WTC11 (cell line): ENCODE measurements around the gene MACROD2.

Experiments
- CBFB ChIP-seq: sonication (generic); formaldehyde crosslinking; IDR thresholded peaks from 2 replicates; pipeline ENCODE4 v1.8.1; 2022; ENCODE audit warnings: mild to moderate bottlenecking, low read depth, missing genetic modification reagents
- GRHL2 ChIP-seq: fragments of 250-450 bp; sonication (Bioruptor Pico); IDR thresholded peaks from 2 replicates; pipeline ENCODE4 v1.8.0; 2022; ENCODE audit warnings: mild to moderate bottlenecking, moderate library complexity; ENCODE audit not compliant: insufficient replicate concordance, severe bottlenecking
- JUN ChIP-seq: sonication (generic); formaldehyde crosslinking; IDR thresholded peaks from 2 replicates; pipeline ENCODE4 v1.8.0; 2023; ENCODE audit warnings: mild to moderate bottlenecking, missing genetic modification reagents
- NR2C2 ChIP-seq: sonication (generic); formaldehyde crosslinking; IDR thresholded peaks from 2 replicates; pipeline ENCODE4 v1.8.0; 2022; ENCODE audit warnings: mild to moderate bottlenecking, missing genetic modification reagents
- TP53 ChIP-seq: sonication (generic); formaldehyde crosslinking; IDR thresholded peaks from 2 replicates; pipeline ENCODE4 v1.8.1; 2023; ENCODE audit warnings: mild to moderate bottlenecking, missing genetic modification reagents
- TF ChIP-seq, protein P1 (sequence below): fragments of 200-600 bp; IDR thresholded peaks from 2 replicates; pipeline ENCODE4 v1.8.0; 2022; ENCODE audit warnings: antibody characterized with exemption
- TF ChIP-seq, protein P2 (sequence below): sonication (generic); formaldehyde crosslinking; IDR thresholded peaks from 2 replicates; pipeline ENCODE4 v1.8.0; 2022; ENCODE audit warnings: mild to moderate bottlenecking, missing genetic modification reagents
- TF ChIP-seq, protein P3 (sequence below): sonication (generic); formaldehyde crosslinking; IDR thresholded peaks from 2 replicates; pipeline ENCODE4 v1.8.0; 2023; ENCODE audit warnings: mild to moderate bottlenecking, missing genetic modification reagents

DNA sequence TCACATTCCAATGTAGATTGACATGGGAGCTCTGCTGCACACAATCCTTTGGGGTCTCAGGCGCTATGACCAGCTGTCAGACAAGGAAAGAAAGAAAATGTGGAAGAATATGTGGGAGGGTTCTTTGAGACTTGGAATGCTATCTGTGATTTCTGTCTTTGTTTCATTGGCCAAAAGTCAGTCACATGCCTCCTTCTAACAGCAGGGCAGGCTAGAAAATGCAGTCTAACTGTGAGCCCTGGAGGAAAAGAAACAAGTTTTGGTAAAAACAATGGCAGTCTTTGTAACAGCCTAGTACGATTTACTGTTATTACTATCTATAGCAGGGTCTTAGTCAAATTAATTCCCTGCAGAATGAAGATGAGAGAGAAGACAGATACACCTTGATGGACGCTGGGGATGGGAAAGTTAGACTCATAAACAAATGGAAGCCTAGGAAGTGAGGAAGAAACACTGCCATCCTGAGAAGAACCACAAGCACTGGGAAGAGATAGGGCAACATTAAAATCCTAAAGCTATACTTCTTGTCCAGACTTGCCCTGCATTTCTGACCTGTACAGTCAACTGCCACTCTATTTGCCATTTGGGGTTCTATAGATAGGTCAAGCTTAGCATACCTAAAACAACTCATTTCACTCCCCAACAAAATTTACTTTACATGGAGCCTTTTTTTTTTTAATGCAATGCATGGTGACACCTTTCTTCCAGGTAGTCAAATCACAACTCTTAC lies 1744.9 kb downstream of the MACROD2 start:
- TF ChIP-seq, protein P1, sequence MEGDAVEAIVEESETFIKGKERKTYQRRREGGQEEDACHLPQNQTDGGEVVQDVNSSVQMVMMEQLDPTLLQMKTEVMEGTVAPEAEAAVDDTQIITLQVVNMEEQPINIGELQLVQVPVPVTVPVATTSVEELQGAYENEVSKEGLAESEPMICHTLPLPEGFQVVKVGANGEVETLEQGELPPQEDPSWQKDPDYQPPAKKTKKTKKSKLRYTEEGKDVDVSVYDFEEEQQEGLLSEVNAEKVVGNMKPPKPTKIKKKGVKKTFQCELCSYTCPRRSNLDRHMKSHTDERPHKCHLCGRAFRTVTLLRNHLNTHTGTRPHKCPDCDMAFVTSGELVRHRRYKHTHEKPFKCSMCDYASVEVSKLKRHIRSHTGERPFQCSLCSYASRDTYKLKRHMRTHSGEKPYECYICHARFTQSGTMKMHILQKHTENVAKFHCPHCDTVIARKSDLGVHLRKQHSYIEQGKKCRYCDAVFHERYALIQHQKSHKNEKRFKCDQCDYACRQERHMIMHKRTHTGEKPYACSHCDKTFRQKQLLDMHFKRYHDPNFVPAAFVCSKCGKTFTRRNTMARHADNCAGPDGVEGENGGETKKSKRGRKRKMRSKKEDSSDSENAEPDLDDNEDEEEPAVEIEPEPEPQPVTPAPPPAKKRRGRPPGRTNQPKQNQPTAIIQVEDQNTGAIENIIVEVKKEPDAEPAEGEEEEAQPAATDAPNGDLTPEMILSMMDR, result no peak
- TF ChIP-seq, protein P2, sequence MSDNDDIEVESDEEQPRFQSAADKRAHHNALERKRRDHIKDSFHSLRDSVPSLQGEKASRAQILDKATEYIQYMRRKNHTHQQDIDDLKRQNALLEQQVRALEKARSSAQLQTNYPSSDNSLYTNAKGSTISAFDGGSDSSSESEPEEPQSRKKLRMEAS (CRISPR knock-in tag), result no peak
- TF ChIP-seq, protein P3, sequence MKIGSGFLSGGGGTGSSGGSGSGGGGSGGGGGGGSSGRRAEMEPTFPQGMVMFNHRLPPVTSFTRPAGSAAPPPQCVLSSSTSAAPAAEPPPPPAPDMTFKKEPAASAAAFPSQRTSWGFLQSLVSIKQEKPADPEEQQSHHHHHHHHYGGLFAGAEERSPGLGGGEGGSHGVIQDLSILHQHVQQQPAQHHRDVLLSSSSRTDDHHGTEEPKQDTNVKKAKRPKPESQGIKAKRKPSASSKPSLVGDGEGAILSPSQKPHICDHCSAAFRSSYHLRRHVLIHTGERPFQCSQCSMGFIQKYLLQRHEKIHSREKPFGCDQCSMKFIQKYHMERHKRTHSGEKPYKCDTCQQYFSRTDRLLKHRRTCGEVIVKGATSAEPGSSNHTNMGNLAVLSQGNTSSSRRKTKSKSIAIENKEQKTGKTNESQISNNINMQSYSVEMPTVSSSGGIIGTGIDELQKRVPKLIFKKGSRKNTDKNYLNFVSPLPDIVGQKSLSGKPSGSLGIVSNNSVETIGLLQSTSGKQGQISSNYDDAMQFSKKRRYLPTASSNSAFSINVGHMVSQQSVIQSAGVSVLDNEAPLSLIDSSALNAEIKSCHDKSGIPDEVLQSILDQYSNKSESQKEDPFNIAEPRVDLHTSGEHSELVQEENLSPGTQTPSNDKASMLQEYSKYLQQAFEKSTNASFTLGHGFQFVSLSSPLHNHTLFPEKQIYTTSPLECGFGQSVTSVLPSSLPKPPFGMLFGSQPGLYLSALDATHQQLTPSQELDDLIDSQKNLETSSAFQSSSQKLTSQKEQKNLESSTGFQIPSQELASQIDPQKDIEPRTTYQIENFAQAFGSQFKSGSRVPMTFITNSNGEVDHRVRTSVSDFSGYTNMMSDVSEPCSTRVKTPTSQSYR, result no peak
- TF ChIP-seq NR2C2 (CRISPR knock-in tag) (no peak), JUN (no peak), TP53 (no peak), CBFB (no peak), GRHL2 (CRISPR knock-in tag) (no peak)
